K562 (cell line): ENCODE results near the gene NRXN3. TPM values are rescaled to one million over a fixed set of nuclear protein-coding genes. Genes with fewer than 3 reads are reported as not detected.

Experiments
- ATAC-seq: fragments of 200-7000 bp; cut with Tn5 transposase; 3 replicates; pipeline ENCODE4 v1.9.1; 2020; ENCODE audit warnings: moderate library complexity
- BruUV-seq: library from RNA; stranded (reverse); fragments of 400-500 nt; replicated peaks from 2 replicates; lab custom pipeline; 2021; lab: Mats Ljungman, UMichigan
- CTCF ChIA-PET: fragments of 300-600 bp; formaldehyde crosslinking; extraction: SDS; loops from one replicate; lab custom pipeline; 2021; ENCODE audit warnings: low intra/inter-chr PET ratio; lab: Yijun Ruan, JAX
- POLR2A ChIA-PET: fragments of 300-600, 350-650 bp; sonication (Branson Sonifier 250); formaldehyde crosslinking; extraction: SDS; loops from one replicate; lab custom pipeline; 2021; ENCODE audit warnings: antibody characterized with exemption, inconsistent platforms; lab: Yijun Ruan, JAX
- DNase-seq, 4 experiments: peaks; one replicate each; pipeline versions ENCODE4 v3.0.0 to v3.0.0-alpha.2; 2011 to 2018; ENCODE audit warnings: low spot score in 3 of 4, mixed read lengths in 3 of 4; ENCODE audit errors: extremely low read depth in 1 of 4
- FAIRE-seq: peaks from 2 replicates; lab custom pipeline; 2011; peaks lifted over from hg19 to GRCh38; lab: Jason Lieb, UNC
- H2AFZ ChIP-seq: 2 replicates; pipeline ENCODE4 v1.6.0; 2011; ENCODE audit warnings: low read depth, low read length, control low read depth, inconsistent platforms
- H3K27ac ChIP-seq: fragments of 200-600 bp; 3 replicates; pipeline ENCODE4 v1.8.0; 2011; ENCODE audit warnings: low read depth, mild to moderate bottlenecking, control low read depth, inconsistent platforms, low read length, moderate library complexity, mixed read lengths; ENCODE audit errors: extremely low read depth
- H3K27me3 ChIP-seq, 2 experiments: fragments of 300-600 bp in 1 of 2; 2 replicates in 1 of 2; 3 replicates in 1 of 2; pipeline versions ENCODE4 v1.6.0 to v1.8.0; 2011; ENCODE audit warnings: inconsistent platforms in 2 of 2, low read length in 2 of 2, mild to moderate bottlenecking in 1 of 2, mixed read lengths in 1 of 2, moderate library complexity in 1 of 2; ENCODE audit not compliant: control insufficient read depth in 2 of 2, insufficient read depth in 2 of 2
- H3K36me3 ChIP-seq: fragments of 300-600 bp; 3 replicates; pipeline ENCODE4 v1.8.0; 2011; ENCODE audit warnings: mild to moderate bottlenecking, low read length, inconsistent platforms; ENCODE audit not compliant: control insufficient read depth, insufficient read depth
- H3K4me1 ChIP-seq, 2 experiments: fragments of 200-600 bp in 1 of 2; replicated peaks in 1 of 2; 2 replicates in 1 of 2; 3 replicates in 1 of 2; pipeline versions ENCODE4 v1.5.1 to v1.8.0; 2011; ENCODE audit warnings: inconsistent platforms in 2 of 2, low read length in 2 of 2, mild to moderate bottlenecking in 1 of 2, mixed read lengths in 1 of 2, moderate library complexity in 1 of 2; ENCODE audit not compliant: control insufficient read depth in 2 of 2, insufficient read depth in 2 of 2
- H3K4me2 ChIP-seq: 2 replicates; pipeline ENCODE4 v1.6.1; 2011; ENCODE audit warnings: low read length, control low read depth, inconsistent platforms, mixed read lengths; ENCODE audit not compliant: insufficient read depth
- H3K4me3 ChIP-seq: fragments of 200-600 bp; sonication (generic), shearing (Covaris generic); 2 replicates; pipeline ENCODE4 v1.5.1; 2016; ENCODE audit warnings: control low read depth, inconsistent platforms
- H3K79me2 ChIP-seq: fragments of 200-600 bp; 3 replicates; pipeline ENCODE4 v1.8.0; 2011; ENCODE audit warnings: low read length, inconsistent platforms; ENCODE audit not compliant: control insufficient read depth, insufficient read depth
- H3K9ac ChIP-seq, 2 experiments: 2 replicates each; pipeline versions ENCODE4 v1.6.0 to v1.6.1; 2011; ENCODE audit warnings: low read depth in 2 of 2, low read length in 2 of 2, control low read depth in 1 of 2, inconsistent platforms in 1 of 2, mild to moderate bottlenecking in 1 of 2, mixed read lengths in 1 of 2; ENCODE audit not compliant: insufficient read depth in 1 of 2
- H3K9me1 ChIP-seq: one replicate; pipeline ENCODE4 v1.6.0; 2011; ENCODE audit warnings: inconsistent platforms, mild to moderate bottlenecking, low read length, moderate library complexity; ENCODE audit not compliant: control insufficient read depth, insufficient read depth
- H3K9me3 ChIP-seq: replicated peaks from 2 replicates; pipeline ENCODE4 v1.5.1; 2011; ENCODE audit warnings: low read depth, low read length, inconsistent platforms; ENCODE audit not compliant: control insufficient read depth, insufficient read depth
- H4K20me1 ChIP-seq: replicated peaks from 2 replicates; pipeline ENCODE4 v1.6.1; 2011; ENCODE audit warnings: low read length, inconsistent platforms, mixed read lengths; ENCODE audit not compliant: control insufficient read depth, insufficient read depth
- ZNF444 ChIP-seq: fragments of 250-450 bp; sonication (Bioruptor Pico); IDR thresholded peaks from 2 replicates; pipeline ENCODE4 v1.4.0; 2020; ENCODE audit warnings: mild to moderate bottlenecking, moderate library complexity
- ZNF512 ChIP-seq: IDR thresholded peaks from 2 replicates; pipeline ENCODE4 v1.6.1; 2016; ENCODE audit warnings: missing genetic modification characterization, missing compliant biosample characterization
- WGBS: fragments of 100-300 bp; shearing (Covaris generic); methylation state at CpG from one replicate; pipeline ENCODE4 v1.1.6; 2016; ENCODE audit warnings: low coverage, mixed read lengths; ENCODE audit not compliant: insufficient coverage; ENCODE audit errors: missing lambda C conversion rate; 5-methylcytosine and 5-hydroxymethylcytosine counted together
- in situ Hi-C: fragments of 300-500 bp; cut with MboI; formaldehyde crosslinking; loops from 4 replicates; pipeline ENCODE4 v1.15.0; 2018; ENCODE audit warnings: inconsistent platforms, mixed read lengths
- intact Hi-C: fragments of 100-400 bp; cut with micrococcal nuclease; formaldehyde crosslinking; loops from 2 replicates; pipeline ENCODE4 v1.14.2; 2022
- polyA plus RNA-seq, 8 experiments: library from polyadenylated mRNA; depleted of rRNA in 4 of 8; stranded (reverse) in 5 of 8; unstranded in 3 of 8; fragments of >200 nt; fragmentation: Nextera tagmentation in 2 of 8; fragmentation: Illumina TruSeq in 1 of 8; extraction: Ambion mirVana in 2 of 8; extraction: Trizol in 1 of 8; gene quantifications; 2 replicates each; pipeline versions ENCODE4 v1.2.1 to v1.2.3, GENCODE V29; 2011 to 2014; ENCODE audit warnings: inconsistent platforms in 1 of 8, missing spikeins in 1 of 8
- total RNA-seq, 7 experiments: library from RNA; depleted of rRNA in 6 of 7; stranded (reverse); fragments of >200 nt in 6 of 7; fragmentation: Illumina TruSeq in 2 of 7; extraction: Trizol in 2 of 7; gene quantifications; 2 replicates each; pipeline versions ENCODE4 v1.2.1 to v1.2.3, GENCODE V29; 2011 to 2021; ENCODE audit warnings: low replicate concordance in 1 of 7
- TF ChIP-seq, protein P1 (sequence below): fragments of 250-450 bp; sonication (Bioruptor Pico); IDR thresholded peaks from 2 replicates; pipeline ENCODE4 v1.4.0; 2020
- TF ChIP-seq, protein P2 (sequence below): fragments of 250-450 bp; sonication (Bioruptor Pico); IDR thresholded peaks from 2 replicates; pipeline ENCODE4 v1.8.0; 2021; ENCODE audit warnings: moderate library complexity, mild to moderate bottlenecking, inconsistent platforms

NRXN3 gene
- total and polyA plus RNA-seq, 9 of the 15 experiments (the other 6 are each of a cell fraction or from before 2014, with no cell fraction given) = 0.09 TPM; not detected in 8

DNA sequence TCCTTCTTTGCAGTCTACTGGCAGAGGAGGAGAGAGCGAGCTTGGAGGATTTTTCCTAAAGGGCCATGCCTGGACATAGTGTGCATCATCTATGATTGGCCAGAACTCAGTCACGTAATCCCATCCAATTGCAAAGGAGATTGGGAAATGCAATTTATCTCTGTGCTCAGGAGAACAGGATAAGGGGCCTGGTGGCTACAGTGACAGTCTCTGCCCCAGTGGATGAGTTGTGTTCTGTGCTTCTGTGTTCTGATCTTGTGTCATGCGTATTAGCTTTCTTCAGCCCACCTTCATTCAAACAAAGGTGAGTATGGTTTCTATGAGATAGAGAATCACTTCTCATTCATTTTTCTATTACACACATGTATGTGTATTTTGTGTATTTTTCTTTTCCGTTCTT, 144.3 kb downstream of the NRXN3 start:
- H3K36me3 ChIP-seq = no peaks in the 10 kb centered on the region
- TF ChIP-seq ZNF444 (CRISPR knock-in tag) = no peak
- TF ChIP-seq ZNF512 = peak; percentile 59; the same call in 1 of the 2 replicates
- no TSS peak for BruUV-seq
- intact Hi-C loops = no loop called here
- DNase-seq (peak in 1 of 4 experiments; percentile 21), FAIRE-seq (peak; percentile 11), ATAC-seq (peak; percentile 60)
- H3K4me2 ChIP-seq = no peak overlapping the region
- H3K79me2 ChIP-seq = no peaks in the 10 kb centered on the region
- H4K20me1 ChIP-seq = no peaks in the 10 kb centered on the region
- no peak overlapping the region for H2AFZ ChIP-seq
- in situ Hi-C loops = no loop called here
- H3K9ac ChIP-seq = no peak overlapping the region
- POLR2A ChIA-PET = no interaction called here
- CTCF ChIA-PET = no interaction called here
- H3K4me1 ChIP-seq = peaks cover 0 to 9% of the 10 kb centered on the region in 2 experiments; a peak in 3 of 5 replicates
- H3K4me3 ChIP-seq = no peak overlapping the region
- H3K9me3 ChIP-seq = no peaks in the 10 kb centered on the region
- H3K27me3 ChIP-seq = no peaks in the 10 kb centered on the region
- WGBS = 20% methylated on average over 3 of the region's 4 CpGs
- no peak overlapping the region for H3K27ac ChIP-seq
- H3K9me1 ChIP-seq = no peaks in the 10 kb centered on the region

DNA sequence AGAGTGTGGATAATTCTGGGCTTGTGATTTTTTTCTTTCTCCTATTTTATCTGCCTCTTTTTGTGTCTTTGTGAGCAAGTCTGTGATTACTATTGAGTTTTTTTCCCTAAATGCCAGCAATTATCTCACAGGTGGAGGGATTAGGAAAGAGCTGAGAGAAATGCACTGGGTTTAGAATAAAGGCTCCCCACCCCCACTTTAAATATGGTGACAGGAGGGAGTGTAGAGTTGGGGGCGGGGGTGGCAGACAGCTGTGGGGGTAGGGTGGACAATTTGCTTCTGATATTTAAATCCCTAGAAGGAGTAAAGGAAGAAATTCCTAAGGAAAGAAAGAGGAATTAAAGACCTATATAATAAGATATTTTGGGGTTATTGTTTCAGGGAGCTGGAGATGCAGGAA, 145.9 kb downstream of the NRXN3 start:
- no peak for ATAC-seq
- TF ChIP-seq, protein P1, sequence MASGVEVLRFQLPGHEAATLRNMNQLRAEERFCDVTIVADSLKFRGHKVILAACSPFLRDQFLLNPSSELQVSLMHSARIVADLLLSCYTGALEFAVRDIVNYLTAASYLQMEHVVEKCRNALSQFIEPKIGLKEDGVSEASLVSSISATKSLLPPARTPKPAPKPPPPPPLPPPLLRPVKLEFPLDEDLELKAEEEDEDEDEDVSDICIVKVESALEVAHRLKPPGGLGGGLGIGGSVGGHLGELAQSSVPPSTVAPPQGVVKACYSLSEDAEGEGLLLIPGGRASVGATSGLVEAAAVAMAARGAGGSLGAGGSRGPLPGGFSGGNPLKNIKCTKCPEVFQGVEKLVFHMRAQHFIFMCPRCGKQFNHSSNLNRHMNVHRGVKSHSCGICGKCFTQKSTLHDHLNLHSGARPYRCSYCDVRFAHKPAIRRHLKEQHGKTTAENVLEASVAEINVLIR (CRISPR knock-in tag) = no peak
- TF ChIP-seq, protein P2, sequence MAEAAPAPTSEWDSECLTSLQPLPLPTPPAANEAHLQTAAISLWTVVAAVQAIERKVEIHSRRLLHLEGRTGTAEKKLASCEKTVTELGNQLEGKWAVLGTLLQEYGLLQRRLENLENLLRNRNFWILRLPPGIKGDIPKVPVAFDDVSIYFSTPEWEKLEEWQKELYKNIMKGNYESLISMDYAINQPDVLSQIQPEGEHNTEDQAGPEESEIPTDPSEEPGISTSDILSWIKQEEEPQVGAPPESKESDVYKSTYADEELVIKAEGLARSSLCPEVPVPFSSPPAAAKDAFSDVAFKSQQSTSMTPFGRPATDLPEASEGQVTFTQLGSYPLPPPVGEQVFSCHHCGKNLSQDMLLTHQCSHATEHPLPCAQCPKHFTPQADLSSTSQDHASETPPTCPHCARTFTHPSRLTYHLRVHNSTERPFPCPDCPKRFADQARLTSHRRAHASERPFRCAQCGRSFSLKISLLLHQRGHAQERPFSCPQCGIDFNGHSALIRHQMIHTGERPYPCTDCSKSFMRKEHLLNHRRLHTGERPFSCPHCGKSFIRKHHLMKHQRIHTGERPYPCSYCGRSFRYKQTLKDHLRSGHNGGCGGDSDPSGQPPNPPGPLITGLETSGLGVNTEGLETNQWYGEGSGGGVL (CRISPR knock-in tag) = no peak
- 14% methylated on average over 1 of the region's 1 CpG for WGBS
- no peak for FAIRE-seq
- DNase-seq = no peak
- no peaks in the 10 kb centered on the region for H3K27me3 ChIP-seq
- no TSS peak for BruUV-seq
- no peak overlapping the region for H3K4me3 ChIP-seq
- in situ Hi-C loops = no loop called here
- no peaks in the 10 kb centered on the region for H3K9me3 ChIP-seq
- H3K79me2 ChIP-seq = no peaks in the 10 kb centered on the region
- H4K20me1 ChIP-seq = no peaks in the 10 kb centered on the region
- ChIA-PET CTCF (no interaction called here), POLR2A (interaction anchor here (1.0 kb wide), 1 partner anchor 8 kb away, joined by 3 read pairs; no protein-coding TSS in a partner anchor)
- H3K9ac ChIP-seq = no peak overlapping the region
- H3K27ac ChIP-seq = no peak overlapping the region
- intact Hi-C loops = no loop called here
- no peaks in the 10 kb centered on the region for H3K36me3 ChIP-seq
- H3K4me2 ChIP-seq = no peak overlapping the region
- no peak overlapping the region for H2AFZ ChIP-seq
- H3K9me1 ChIP-seq = no peaks in the 10 kb centered on the region
- peaks cover 0 to 17% of the 10 kb centered on the region in 2 experiments; a peak in 3 of 5 replicates for H3K4me1 ChIP-seq
